HEK293 (cell line): ENCODE results near the gene TLCD3B.

Experiments used
- CTCF ChIA-PET: fragments of 350-600 bp; formaldehyde crosslinking; extraction: SDS; loops from one replicate; lab custom pipeline; 2021; ENCODE audit warnings: antibody characterized with exemption; lab: Yijun Ruan, JAX
- POLR2A ChIA-PET: fragments of 300-600 bp; formaldehyde crosslinking; extraction: SDS; loops from one replicate; lab custom pipeline; 2020; ENCODE audit warnings: antibody characterized with exemption, inconsistent platforms; lab: Yijun Ruan, JAX
- H3K27ac ChIP-seq: fragments of 200-500 bp; sonication (Bioruptor generic); 2 replicates; pipeline ENCODE4 v1.5.1; 2014; ENCODE audit warnings: low read depth, low read length, control low read depth, inconsistent platforms; ENCODE audit errors: extremely low read depth
- H3K36me3 ChIP-seq, 2 experiments: fragments of 200-500 bp in 1 of 2; sonication (Bioruptor generic) in 1 of 2; 1 replicate in 1 of 2; 2 replicates in 1 of 2; pipeline ENCODE4 v1.5.1; 2014 to 2017; ENCODE audit warnings: inconsistent platforms in 2 of 2, low read length in 2 of 2; ENCODE audit not compliant: control insufficient read depth in 2 of 2, insufficient read depth in 1 of 2
- H3K4me1 ChIP-seq: fragments of 200-500 bp; sonication (Bioruptor generic); 2 replicates; pipeline ENCODE4 v1.5.1; 2014; ENCODE audit warnings: mild to moderate bottlenecking, low read length, inconsistent platforms; ENCODE audit not compliant: control insufficient read depth, insufficient read depth
- H3K4me3 ChIP-seq: 2 replicates; pipeline ENCODE4 v1.5.1; 2011; ENCODE audit warnings: low read depth, mild to moderate bottlenecking, control low read depth, low read length, moderate library complexity
- H3K9me3 ChIP-seq: fragments of 200-500 bp; sonication (Bioruptor generic); 2 replicates; pipeline ENCODE4 v1.5.1; 2014; ENCODE audit warnings: low read depth, low read length, inconsistent platforms; ENCODE audit not compliant: control insufficient read depth, insufficient read depth
- IKZF3 ChIP-seq: fragments of 450-650 bp; IDR thresholded peaks from 2 replicates; pipeline ENCODE4 v1.5.0; 2018; ENCODE audit warnings: missing biosample characterization, mild to moderate bottlenecking, missing genetic modification characterization, moderate library complexity
- OSR2 ChIP-seq: fragments of 450-650 bp; formaldehyde crosslinking; IDR thresholded peaks from 2 replicates; pipeline ENCODE4 v1.5.1; 2016; ENCODE audit warnings: missing biosample characterization, missing genetic modification characterization
- PRDM1 ChIP-seq: fragments of 450-650 bp; formaldehyde crosslinking; IDR thresholded peaks from 2 replicates; pipeline ENCODE4; 2016; ENCODE audit warnings: missing biosample characterization, missing genetic modification characterization
- REPIN1 ChIP-seq: fragments of 450-650 bp; formaldehyde crosslinking; IDR thresholded peaks from 2 replicates; pipeline ENCODE4 v1.5.1; 2017; ENCODE audit warnings: missing biosample characterization, missing genetic modification characterization, low read depth
- SCRT2 ChIP-seq: fragments of 450-650 bp; formaldehyde crosslinking; IDR thresholded peaks from 2 replicates; pipeline ENCODE4 v1.5.1; 2016; ENCODE audit warnings: missing biosample characterization, missing genetic modification characterization
- SP7 ChIP-seq: fragments of 450-650 bp; formaldehyde crosslinking; IDR thresholded peaks from 2 replicates; pipeline ENCODE4 v1.5.1; 2016; ENCODE audit warnings: missing biosample characterization, missing genetic modification characterization
- WT1 ChIP-seq: fragments of 450-650 bp; formaldehyde crosslinking; IDR thresholded peaks from 2 replicates; pipeline ENCODE4 v1.5.1; 2016; ENCODE audit warnings: missing biosample characterization, missing genetic modification characterization
- ZBTB17 ChIP-seq: fragments of 450-650 bp; formaldehyde crosslinking; IDR thresholded peaks from 2 replicates; pipeline ENCODE4 v1.5.1; 2016; ENCODE audit warnings: missing biosample characterization, missing genetic modification characterization
- ZBTB20 ChIP-seq: fragments of 450-650 bp; formaldehyde crosslinking; IDR thresholded peaks from 2 replicates; pipeline ENCODE4 v1.5.1; 2016; ENCODE audit warnings: missing biosample characterization, missing genetic modification characterization
- ZEB2 ChIP-seq: fragments of 450-650 bp; formaldehyde crosslinking; IDR thresholded peaks from 2 replicates; pipeline ENCODE4 v1.5.1; 2016; ENCODE audit warnings: missing biosample characterization, missing genetic modification characterization
- ZIC2 ChIP-seq: fragments of 450-650 bp; formaldehyde crosslinking; IDR thresholded peaks from 2 replicates; pipeline ENCODE4 v1.5.1; 2016; ENCODE audit warnings: missing biosample characterization, missing genetic modification characterization
- ZNF121 ChIP-seq: fragments of 450-650 bp; formaldehyde crosslinking; IDR thresholded peaks from 2 replicates; pipeline ENCODE4 v1.5.1; 2016; ENCODE audit warnings: missing biosample characterization, missing genetic modification characterization
- ZNF341 ChIP-seq: fragments of 450-650 bp; formaldehyde crosslinking; IDR thresholded peaks from 2 replicates; pipeline ENCODE4; 2016; ENCODE audit warnings: low read depth, missing biosample characterization, missing genetic modification characterization
- ZNF391 ChIP-seq: fragments of 450-650 bp; formaldehyde crosslinking; IDR thresholded peaks from 2 replicates; pipeline ENCODE4 v1.5.1; 2016; ENCODE audit warnings: low read depth, missing biosample characterization, missing genetic modification characterization, borderline replicate concordance
- ZNF423 ChIP-seq: fragments of 450-650 bp; formaldehyde crosslinking; IDR thresholded peaks from 2 replicates; pipeline ENCODE4 v1.5.1; 2016; ENCODE audit warnings: missing biosample characterization, missing genetic modification characterization
- ZNF629 ChIP-seq: fragments of 450-650 bp; formaldehyde crosslinking; IDR thresholded peaks from 2 replicates; pipeline ENCODE4 v1.5.1; 2017; ENCODE audit warnings: missing biosample characterization, missing genetic modification characterization
- ZNF670 ChIP-seq: fragments of 450-650 bp; formaldehyde crosslinking; IDR thresholded peaks from 2 replicates; pipeline ENCODE4 v1.5.1; 2016; ENCODE audit warnings: missing biosample characterization, missing genetic modification characterization, low read depth
- ZNF701 ChIP-seq: fragments of 450-650 bp; formaldehyde crosslinking; IDR thresholded peaks from 2 replicates; pipeline ENCODE4 v1.5.1; 2016; ENCODE audit warnings: missing biosample characterization, missing genetic modification characterization
- ZNF830 ChIP-seq: fragments of 450-650 bp; IDR thresholded peaks from 2 replicates; pipeline ENCODE4 v1.5.0; 2018; ENCODE audit warnings: missing biosample characterization, missing genetic modification characterization, low read depth, mild to moderate bottlenecking, moderate library complexity
- ZSCAN30 ChIP-seq: fragments of 450-650 bp; IDR thresholded peaks from 2 replicates; pipeline ENCODE4 v1.5.1; 2018; ENCODE audit warnings: missing biosample characterization, mild to moderate bottlenecking, missing genetic modification characterization, moderate library complexity
- TF ChIP-seq, protein P1 (sequence below): fragments of 450-650 bp; formaldehyde crosslinking; IDR thresholded peaks from 2 replicates; pipeline ENCODE4 v1.5.1; 2016; ENCODE audit warnings: missing biosample characterization, missing genetic modification characterization
- TF ChIP-seq, protein P2 (sequence below): fragments of 450-650 bp; formaldehyde crosslinking; IDR thresholded peaks from 2 replicates; pipeline ENCODE4 v1.5.1; 2016; ENCODE audit warnings: missing biosample characterization, missing genetic modification characterization, borderline replicate concordance
- TF ChIP-seq, protein P3 (sequence below): fragments of 450-650 bp; formaldehyde crosslinking; IDR thresholded peaks from 2 replicates; pipeline ENCODE4 v1.5.1; 2016; ENCODE audit warnings: missing biosample characterization, missing genetic modification characterization

The TLCD3B gene

DNA sequence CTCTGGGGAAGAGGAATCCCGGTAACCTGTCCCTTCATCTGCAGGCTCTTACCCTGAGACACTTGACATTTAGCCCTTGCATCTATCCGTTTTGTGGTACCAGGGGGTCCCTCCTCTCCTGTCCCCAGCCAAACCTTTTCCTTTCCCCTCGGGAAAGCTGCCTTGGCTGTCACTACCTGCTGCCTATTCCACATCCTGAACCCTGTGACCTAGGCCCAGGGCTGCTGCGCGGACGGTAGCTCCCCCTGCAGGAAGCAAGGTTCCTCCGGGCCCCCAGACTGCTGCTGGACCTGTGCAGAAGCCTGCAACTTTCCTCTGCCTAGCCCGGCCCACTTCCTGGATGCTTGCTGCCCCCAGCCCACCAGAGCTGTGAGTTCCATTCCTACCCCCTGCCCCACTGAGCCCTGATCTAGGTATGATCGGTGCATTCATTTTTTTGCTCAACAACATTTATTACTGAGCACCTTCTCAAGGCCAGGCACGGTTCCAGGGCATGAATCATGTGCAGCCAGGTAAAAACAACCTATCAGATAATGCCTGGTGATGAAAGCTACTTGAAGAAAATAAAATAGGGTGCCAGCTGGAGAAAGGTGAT, 24.0 kb upstream of the TLCD3B start (continued):
- TF ChIP-seq, protein P1, sequence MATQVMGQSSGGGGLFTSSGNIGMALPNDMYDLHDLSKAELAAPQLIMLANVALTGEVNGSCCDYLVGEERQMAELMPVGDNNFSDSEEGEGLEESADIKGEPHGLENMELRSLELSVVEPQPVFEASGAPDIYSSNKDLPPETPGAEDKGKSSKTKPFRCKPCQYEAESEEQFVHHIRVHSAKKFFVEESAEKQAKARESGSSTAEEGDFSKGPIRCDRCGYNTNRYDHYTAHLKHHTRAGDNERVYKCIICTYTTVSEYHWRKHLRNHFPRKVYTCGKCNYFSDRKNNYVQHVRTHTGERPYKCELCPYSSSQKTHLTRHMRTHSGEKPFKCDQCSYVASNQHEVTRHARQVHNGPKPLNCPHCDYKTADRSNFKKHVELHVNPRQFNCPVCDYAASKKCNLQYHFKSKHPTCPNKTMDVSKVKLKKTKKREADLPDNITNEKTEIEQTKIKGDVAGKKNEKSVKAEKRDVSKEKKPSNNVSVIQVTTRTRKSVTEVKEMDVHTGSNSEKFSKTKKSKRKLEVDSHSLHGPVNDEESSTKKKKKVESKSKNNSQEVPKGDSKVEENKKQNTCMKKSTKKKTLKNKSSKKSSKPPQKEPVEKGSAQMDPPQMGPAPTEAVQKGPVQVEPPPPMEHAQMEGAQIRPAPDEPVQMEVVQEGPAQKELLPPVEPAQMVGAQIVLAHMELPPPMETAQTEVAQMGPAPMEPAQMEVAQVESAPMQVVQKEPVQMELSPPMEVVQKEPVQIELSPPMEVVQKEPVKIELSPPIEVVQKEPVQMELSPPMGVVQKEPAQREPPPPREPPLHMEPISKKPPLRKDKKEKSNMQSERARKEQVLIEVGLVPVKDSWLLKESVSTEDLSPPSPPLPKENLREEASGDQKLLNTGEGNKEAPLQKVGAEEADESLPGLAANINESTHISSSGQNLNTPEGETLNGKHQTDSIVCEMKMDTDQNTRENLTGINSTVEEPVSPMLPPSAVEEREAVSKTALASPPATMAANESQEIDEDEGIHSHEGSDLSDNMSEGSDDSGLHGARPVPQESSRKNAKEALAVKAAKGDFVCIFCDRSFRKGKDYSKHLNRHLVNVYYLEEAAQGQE: 0 out of 2 replicates have a peak, but pooled peaks have one; percentile 60
- TF ChIP-seq ZNF423 (tag by site-specific recombination) (no peak), ZNF830 (tag by site-specific recombination) (no peak), ZSCAN30 (0 out of 2 replicates have a peak, but pooled peaks have one; percentile 12), OSR2 (tag by site-specific recombination) (peak; percentile 79), ZBTB17 (tag by site-specific recombination) (0 out of 2 replicates have a peak, but pooled peaks have one; percentile 40), PRDM1 (tag by site-specific recombination) (peak; percentile 62; the same call in 1 of the 2 replicates), IKZF3 (tag by site-specific recombination) (peak; percentile 72), ZNF391 (tag by site-specific recombination) (0 out of 2 replicates have a peak, but pooled peaks have one; percentile 57), ZEB2 (tag by site-specific recombination) (peak; percentile 20; the same call in 1 of the 2 replicates), WT1 (tag by site-specific recombination) (no peak), ZBTB20 (tag by site-specific recombination) (no peak; the same call in 1 of the 2 replicates), ZNF341 (tag by site-specific recombination) (peak; percentile 79), ZIC2 (tag by site-specific recombination) (no peak), REPIN1 (tag by site-specific recombination) (0 out of 2 replicates have a peak, but pooled peaks have one; percentile 22), ZNF701 (tag by site-specific recombination) (no peak), SP7 (peak; percentile 26; the same call in 1 of the 2 replicates), ZNF629 (tag by site-specific recombination) (0 out of 2 replicates have a peak, but pooled peaks have one; percentile 21)
- TF ChIP-seq, protein P2, sequence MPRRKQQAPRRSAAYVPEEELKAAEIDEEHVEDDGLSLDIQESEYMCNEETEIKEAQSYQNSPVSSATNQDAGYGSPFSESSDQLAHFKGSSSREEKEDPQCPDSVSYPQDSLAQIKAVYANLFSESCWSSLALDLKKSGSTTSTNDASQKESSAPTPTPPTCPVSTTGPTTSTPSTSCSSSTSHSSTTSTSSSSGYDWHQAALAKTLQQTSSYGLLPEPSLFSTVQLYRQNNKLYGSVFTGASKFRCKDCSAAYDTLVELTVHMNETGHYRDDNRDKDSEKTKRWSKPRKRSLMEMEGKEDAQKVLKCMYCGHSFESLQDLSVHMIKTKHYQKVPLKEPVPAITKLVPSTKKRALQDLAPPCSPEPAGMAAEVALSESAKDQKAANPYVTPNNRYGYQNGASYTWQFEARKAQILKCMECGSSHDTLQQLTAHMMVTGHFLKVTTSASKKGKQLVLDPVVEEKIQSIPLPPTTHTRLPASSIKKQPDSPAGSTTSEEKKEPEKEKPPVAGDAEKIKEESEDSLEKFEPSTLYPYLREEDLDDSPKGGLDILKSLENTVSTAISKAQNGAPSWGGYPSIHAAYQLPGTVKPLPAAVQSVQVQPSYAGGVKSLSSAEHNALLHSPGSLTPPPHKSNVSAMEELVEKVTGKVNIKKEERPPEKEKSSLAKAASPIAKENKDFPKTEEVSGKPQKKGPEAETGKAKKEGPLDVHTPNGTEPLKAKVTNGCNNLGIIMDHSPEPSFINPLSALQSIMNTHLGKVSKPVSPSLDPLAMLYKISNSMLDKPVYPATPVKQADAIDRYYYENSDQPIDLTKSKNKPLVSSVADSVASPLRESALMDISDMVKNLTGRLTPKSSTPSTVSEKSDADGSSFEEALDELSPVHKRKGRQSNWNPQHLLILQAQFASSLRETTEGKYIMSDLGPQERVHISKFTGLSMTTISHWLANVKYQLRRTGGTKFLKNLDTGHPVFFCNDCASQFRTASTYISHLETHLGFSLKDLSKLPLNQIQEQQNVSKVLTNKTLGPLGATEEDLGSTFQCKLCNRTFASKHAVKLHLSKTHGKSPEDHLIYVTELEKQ (tag by site-specific recombination): no peak
- TF ChIP-seq, all 188 proteins: peak for 19

- no peak overlapping the region for H3K27ac ChIP-seq
- no peak overlapping the region for H3K4me3 ChIP-seq
- H3K4me1 ChIP-seq: peaks cover 3% of the 10 kb centered on the region; the same call in 1 of the 2 replicates
- H3K36me3 ChIP-seq: peaks cover under 1 to 16% of the 10 kb centered on the region in 2 experiments; a peak in 2 of 3 replicates
- POLR2A ChIA-PET: interaction anchor here (0.6 to 6.5 kb wide), 4 partner anchors 10 to 815 kb away, joined by 5 to 66 read pairs (median 6); partner anchors contain the start of gene ALDOA
- TF ChIP-seq SCRT2 (tag by site-specific recombination) (no peak), ZNF121 (no peak), ZNF670 (tag by site-specific recombination) (no peak)
- TF ChIP-seq, protein P3, sequence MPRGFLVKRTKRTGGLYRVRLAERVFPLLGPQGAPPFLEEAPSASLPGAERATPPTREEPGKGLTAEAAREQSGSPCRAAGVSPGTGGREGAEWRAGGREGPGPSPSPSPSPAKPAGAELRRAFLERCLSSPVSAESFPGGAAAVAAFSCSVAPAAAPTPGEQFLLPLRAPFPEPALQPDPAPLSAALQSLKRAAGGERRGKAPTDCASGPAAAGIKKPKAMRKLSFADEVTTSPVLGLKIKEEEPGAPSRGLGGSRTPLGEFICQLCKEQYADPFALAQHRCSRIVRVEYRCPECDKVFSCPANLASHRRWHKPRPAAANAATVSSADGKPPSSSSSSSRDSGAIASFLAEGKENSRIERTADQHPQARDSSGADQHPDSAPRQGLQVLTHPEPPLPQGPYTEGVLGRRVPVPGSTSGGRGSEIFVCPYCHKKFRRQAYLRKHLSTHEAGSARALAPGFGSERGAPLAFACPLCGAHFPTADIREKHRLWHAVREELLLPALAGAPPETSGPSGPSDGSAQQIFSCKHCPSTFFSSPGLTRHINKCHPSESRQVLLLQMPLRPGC: 0 out of 2 replicates have a peak, but pooled peaks have one; percentile 12
- TF ChIP-seq, all 188 proteins: peak for 1
- CTCF ChIA-PET: interaction anchor here (0.9 to 2.9 kb wide), 9 partner anchors 9 to 363 kb away, joined by 3 to 25 read pairs (median 6); partner anchors contain the start of gene ALDOA
- no peaks in the 10 kb centered on the region for H3K9me3 ChIP-seq
These were observed 23.4 kb upstream of the TLCD3B start for GRCh38 chr16:30054451-30054850.
